OCI-LY1 (cell line): Measurements from ENCODE around the gene AMELY.

Experiments
- CTCF ChIP-seq: fragments of 200-600 bp; sonication (generic), shearing (Covaris generic); IDR thresholded peaks from 2 replicates; pipeline ENCODE4 v1.5.1; 2017; ENCODE audit warnings: mild to moderate bottlenecking, antibody characterized with exemption, low read length, moderate library complexity, mixed read lengths
- EZH2 ChIP-seq: fragments of 200-600 bp; sonication (generic), shearing (Covaris generic); IDR thresholded peaks from 2 replicates; pipeline ENCODE4 v1.8.0; 2017; ENCODE audit warnings: borderline replicate concordance, mixed run types, mild to moderate bottlenecking, antibody characterized with exemption, low read length, moderate library complexity, mixed read lengths

GRCh38 chrY:6921061-6921460 is 9.5 kb upstream of the AMELY start:
- no peak for TF ChIP-seq CTCF
- no peak for TF ChIP-seq EZH2
